ENCODE results near the gene DTX3L.

GRCh38 chr3:122578069-122578740 is 14.1 kb downstream of the DTX3L start:
- TF ChIP-seq CTCF (IDR thresholded peaks at IDR 0.05 in 2 of 3, conservative IDR thresholded peaks at IDR 0.05 in 1 of 3; ENCODE audit: insufficient read depth in 2 of 3, low read depth in 1 of 3, low read length in 3 of 3) (no peak), ZNF639 (CRISPR knock-in tag; conservative IDR thresholded peaks at IDR 0.05 in 1 of 2, IDR thresholded peaks at IDR 0.05 in 1 of 2) (no peak), PHB2 (IDR thresholded peaks at IDR 0.05; ENCODE audit: low read depth) (no peak)

Measured in K562 (cell line).